HG03571 (cell line): ENCODE data around the gene F7.

Experiments
- ATAC-seq: cut with Tn5 transposase; IDR thresholded peaks from one replicate; pipeline ENCODE4 v1.9.1; 2021; ENCODE audit not compliant: unreplicated experiment

The F7 gene

DNA sequence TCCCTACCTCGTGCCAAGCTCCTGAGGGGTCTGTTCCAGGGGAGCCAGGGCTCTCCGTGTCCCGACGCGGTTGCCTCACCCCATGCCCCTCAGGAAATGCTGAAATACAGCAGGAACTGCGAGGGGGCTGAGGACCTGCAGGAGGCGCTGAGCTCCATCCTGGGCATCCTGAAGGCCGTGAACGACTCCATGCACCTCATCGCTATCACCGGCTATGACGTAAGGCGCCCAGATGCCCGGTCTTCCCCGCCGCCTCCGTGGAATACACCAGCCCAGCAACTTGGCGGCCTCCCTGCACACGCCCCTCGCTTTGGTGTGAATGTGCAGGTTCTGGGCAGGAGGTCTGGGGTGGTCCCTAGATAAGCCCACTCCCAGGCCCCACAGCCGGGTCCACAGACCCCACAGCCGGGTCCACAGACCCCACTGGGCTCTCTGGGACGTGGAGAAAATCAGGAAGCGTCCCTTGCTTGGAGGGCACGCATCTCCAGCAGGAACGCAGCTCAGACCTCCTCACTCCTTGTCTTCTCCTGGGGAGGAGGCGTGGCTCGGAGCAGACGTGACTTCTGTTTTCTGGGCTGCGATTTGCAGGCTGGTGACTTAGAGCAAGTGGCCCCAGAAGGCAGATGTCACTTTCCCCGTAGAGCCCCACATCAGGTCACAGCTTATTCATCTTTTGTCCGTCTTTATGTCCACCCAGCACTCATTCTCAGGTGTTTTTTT, 19.4 kb upstream of the F7 start:
- no peak for ATAC-seq

DNA sequence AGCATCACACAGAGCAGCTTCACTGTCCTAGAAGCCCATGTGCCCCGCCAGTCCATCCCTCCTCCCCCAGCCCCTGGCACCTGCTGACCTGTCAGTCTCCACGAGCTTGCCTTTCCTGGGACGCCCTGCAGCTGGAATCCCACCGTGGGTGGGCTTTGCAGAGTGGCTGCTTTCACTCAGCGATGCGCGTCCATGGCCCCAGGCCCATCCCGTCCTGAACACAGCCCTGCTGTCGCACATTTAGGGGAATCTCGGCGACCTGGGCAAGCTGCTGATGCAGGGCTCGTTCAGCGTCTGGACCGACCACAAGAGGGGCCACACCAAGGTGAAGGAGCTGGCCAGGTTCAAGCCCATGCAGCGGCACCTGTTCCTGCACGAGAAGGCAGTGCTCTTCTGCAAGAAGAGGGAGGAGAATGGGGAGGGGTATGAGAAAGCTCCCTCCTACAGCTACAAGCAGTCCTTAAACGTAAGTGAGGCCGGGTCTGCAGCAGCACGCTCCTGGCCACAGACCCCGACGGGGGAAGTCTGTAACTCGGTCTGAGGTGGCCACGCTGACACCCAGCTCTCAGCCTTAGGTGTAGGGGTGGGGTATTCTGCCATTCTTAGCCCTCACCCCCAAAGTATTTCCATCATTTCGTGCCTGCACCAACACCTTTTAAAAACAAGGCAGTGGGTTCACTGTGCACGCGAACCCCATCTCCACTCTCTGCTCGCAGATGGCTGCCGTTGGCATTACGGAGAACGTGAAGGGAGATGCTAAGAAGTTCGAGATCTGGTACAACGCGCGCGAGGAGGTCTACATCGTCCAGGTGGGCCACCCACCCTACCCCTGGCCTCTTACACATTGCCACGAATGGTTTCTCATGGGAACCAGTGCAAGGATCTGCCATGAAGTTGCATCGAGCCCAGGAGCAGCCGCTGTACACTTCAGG, 18.3 kb upstream of the F7 start:
- ATAC-seq: no peak

DNA sequence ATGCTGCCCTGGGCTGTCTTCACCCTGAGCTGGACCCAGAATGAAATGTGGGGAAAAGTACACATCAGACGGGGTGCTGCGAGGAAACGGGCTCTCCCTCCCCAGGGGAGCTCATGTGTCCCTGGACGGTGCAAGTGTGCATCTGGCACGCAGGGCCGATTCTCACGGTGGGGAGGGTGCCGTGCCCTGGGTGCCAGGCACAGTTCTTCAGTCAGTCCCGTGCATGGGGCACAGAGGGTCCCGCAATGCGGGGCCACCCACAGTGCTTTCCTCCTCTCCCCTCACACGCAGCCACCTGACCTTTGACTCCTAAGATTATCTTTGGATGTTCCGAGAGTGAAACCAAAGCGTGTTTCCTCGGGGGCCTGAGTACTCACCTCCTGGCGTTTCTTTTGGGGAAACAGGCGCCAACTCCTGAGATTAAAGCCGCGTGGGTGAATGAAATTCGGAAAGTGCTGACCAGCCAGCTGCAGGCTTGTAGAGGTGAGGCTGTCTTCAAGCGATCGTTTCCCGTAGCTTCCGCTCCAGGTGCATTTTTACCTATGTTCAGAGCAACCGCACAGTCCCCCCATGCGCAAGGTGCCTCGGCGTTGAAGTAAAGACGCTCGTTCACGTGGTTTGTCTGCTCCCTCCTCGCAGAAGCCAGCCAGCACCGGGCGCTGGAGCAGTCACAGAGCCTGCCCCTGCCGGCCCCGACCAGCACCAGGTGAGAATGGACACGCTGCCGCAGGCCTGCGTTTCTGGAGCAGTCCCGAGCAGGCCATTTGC, 17.5 kb upstream of the F7 start:
- ATAC-seq: no peak

DNA sequence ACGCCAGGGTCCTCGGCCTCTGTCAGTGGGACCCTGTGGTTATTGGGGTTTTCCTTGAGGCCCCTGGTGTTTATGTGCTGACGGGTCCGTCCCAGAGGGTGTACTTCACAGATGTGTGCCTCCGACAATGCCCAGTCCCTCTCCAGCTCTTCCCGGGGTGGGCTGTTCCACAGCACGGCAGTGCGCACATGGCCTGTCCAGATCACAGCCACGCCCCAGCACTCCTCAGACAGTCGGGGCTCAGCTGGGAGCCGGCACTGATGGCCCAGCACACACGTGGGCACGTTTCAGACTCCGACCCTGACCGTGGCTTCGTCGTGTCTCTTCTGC, 16.9 kb upstream of the F7 start:
- no peak for ATAC-seq

DNA sequence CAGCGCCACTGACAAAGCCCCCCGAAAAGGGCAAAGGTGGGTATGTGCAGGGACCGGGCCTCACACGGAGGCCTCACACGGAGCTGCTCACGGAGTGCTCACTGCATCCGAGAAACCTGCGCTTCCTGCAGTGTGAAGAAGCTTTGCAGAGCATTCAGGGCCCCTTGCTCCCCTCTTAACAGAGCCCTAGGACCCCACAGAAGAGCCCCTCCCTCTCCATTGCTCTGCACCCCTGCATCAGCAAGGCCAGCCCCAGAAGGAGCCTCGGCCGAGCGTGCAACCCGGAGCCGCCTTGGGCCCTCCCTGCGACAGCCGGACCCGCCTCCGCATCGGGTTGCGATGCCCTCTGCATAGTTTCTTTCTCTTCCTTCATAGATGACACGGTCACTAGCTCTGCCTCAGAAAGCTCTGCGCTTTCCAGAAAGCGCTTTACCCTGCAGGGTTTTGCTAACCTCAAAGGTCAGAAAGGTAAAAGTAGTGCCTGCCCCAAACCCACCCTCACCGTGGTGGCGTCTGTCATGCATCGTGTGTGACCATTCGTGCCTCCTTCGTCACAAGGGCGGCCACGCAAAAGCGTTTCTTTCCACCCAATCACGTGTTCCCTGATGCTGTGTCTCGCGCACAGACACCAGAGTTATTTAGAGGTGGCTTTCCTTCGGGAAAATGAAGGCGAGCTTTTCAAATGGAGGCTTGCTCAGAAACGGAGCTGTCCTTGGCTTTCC, 15.7 kb upstream of the F7 start:
- no peak for ATAC-seq

DNA sequence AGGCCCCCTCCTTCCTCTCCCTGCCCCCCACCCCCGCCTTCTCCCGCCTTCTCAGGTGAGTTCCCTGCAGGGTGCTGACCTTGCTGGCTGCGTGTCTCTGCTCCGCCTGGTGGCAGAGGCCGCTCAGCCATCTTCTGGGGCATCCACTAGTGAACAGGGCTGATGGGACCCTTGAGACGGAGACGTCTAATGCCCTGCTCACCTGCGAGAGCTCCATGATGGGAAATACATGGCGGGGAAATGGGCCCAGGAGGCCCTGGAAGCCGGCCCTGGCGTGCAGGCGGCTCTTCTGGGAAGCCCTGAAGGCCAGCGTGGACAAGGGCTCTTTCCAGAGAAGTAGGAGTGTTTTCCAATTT, 15.2 kb upstream of the F7 start:
- no peak for ATAC-seq

DNA sequence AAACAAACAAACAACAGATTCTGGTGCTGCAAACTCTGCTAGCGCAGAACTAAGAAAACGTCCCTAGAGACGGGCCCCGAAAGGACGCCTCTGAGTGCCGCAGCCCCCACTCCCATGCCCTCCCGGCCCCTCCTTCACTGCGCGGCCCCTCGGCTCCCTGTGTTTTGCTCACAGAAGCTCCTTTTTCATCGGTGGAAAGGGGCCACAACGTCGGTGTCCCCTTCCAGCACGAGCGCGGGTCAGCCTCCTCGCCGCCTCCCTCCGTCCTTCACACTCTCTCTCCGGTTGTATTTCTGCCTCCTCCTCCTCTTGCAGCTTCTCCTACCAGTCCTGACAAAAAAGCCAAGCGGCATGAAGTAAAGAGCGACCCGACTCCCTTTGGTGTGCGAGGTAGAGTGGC, 14.8 kb upstream of the F7 start:
- ATAC-seq: no peak

DNA sequence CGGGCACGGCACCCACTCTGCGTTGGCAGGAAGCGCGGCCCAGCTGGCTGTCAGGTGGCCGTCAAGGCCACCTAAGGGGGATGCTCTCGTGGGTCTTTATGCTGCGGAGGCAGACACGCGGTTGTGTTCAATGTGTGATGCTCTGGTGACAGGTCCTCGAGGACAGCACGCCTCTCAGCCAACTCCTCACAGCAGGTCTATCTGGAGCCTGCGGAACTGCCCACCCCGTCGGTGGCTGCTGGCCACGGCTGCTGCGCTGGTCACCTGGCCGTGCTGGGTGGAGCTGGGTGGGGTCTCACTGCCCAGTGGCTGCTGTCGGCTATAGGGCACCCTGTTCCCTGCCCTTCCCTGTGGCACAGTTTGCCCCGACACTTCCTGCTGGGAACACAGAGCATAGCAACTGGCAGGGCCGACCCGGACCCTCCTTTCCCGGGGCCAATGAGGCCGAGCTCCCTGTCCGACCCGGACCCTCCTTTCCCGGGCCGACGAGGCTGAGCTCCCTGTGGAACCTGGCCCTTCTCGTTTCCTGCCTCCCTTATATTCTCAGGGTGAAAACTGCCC, 14.3 kb upstream of the F7 start:
- ATAC-seq: no peak

DNA sequence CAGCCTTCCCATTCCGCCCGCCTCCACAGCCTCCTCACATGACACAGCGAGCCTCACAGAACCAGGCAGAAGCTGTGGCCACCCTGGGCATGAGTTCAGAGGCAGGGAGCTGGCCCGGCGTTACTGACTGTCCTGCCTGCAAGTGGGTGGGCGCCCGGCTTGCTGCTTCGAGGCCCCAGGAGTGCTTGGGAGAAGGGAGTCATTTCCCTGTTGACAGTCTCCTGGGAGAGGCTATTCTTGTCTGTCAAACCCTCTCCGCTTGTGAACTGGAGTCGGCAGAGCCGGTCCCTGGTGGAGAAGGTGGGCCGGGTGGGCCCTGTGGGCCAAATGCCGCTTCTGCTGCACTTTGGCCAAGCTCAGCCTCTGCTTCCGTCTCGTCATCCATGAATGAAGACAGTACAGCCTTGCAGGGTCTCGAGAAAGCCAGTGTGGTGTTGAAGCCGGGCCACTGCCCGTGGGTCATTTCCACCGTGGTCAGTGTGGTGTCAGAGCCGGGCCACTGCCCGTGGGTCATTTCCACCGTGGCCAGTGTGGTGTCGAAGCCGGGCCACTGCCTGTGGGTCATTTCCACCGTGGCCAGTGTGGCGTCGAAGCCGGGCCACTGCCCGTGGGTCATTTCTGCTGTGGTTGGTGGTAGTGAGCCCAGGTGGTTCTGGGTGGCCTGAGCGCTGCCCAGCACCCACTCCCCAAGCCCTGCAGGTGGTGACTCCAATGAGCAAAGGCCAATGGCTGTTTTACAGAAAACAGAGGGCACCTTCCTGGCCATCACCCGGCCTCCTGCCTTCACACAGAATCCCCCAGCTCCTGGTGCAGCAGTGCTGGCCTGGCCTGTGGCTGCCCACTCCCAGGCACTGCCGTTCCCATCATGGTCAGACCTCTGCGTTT, 13.5 kb upstream of the F7 start:
- no peak for ATAC-seq

DNA sequence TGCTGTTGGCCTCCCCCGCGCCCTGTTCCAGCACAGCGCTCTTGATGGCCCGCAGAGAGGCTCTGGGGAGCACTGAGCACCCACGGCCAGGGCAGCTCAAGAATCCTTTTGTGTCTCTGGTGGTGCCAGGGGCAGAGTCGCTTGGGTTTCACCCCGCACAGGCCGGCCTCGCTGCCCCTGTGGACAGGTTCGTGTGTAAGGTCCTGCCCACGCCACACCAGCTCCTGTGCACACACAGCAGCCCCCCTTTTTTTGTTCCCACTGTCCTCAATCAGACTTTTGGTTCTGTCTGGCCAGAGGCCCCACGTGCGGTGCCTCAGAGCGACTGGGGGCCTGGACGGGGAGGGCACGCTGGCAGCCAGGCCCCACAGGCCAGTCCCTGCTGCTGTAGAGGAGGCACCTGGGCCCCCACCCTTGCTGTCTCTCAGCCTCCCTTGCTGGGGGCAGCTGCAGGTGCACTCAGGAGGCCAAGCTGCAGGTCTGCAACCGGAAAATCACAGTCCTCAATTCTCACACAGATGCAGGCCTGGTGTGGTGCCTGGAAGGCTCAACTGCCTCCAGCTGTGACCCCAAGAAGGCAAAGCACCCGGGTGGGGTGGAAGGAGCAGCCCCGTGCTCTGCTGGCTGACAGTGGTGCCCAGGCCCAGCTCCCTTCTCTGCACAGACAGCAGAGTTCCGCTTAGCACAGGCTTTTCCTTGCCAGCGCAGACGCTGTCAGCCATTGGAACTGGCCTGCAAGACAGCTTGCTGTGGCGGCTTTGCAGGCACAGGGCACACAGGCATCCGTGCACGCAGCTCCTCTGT, 12.6 kb upstream of the F7 start:
- no peak for ATAC-seq

DNA sequence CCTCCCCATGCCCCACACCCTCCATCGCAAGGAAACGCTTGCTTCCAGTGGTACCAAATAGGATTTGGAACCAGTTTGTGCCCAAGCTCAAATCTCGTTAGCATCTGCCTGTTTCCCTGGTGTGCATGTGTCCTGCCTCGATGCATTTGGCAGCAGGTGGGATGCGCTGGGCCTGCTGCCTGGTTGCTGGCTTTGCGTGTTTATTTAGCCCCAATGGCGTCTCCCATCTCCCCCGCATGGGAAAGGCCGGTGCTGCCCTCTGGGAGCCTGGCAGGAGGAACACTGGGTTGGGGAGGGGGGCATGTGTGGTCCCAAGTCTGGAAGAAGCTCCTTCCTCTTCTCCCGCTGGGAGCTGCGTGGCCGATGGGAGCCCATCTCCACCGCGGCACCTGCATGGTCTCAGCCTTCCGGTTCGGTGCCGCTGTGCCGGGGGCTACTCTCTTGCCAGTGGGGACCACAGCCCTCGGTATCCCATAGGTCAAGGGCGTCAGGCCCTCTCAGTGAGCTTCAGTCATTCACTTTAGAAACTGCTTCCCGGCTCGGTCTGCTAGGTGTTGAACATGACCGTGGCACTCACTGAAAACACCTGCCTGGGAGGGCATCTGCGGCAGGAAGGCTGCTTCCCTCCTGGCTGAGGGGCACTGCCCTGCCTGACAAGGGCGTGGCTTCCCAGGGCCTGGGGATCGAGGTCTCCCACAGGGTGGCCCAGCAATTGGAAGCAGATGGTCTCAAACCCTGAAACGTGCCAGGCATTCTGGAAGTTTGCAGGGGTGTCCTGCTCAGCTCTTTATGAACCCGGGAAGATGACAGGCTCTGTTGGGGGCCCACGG, 11.8 kb upstream of the F7 start:
- no peak for ATAC-seq

DNA sequence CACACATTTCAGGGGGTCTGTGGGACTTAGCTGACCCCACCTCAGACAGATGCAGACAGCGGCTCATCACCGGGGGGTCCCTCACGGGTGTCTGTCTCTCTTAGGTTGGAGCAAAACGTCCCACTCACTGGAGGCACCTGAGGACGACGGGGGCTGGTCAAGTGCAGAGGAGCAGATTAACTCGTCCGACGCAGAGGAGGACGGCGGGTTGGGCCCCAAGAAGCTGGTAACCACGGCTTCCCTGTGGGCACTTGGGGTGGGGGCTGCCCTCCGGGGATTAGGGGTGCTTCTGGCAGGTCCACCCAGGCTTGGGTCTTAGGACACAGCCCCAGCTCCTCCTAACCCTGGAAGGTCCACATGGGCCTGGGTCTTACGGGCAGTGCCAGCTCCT, 11.2 kb upstream of the F7 start:
- no peak for ATAC-seq

DNA sequence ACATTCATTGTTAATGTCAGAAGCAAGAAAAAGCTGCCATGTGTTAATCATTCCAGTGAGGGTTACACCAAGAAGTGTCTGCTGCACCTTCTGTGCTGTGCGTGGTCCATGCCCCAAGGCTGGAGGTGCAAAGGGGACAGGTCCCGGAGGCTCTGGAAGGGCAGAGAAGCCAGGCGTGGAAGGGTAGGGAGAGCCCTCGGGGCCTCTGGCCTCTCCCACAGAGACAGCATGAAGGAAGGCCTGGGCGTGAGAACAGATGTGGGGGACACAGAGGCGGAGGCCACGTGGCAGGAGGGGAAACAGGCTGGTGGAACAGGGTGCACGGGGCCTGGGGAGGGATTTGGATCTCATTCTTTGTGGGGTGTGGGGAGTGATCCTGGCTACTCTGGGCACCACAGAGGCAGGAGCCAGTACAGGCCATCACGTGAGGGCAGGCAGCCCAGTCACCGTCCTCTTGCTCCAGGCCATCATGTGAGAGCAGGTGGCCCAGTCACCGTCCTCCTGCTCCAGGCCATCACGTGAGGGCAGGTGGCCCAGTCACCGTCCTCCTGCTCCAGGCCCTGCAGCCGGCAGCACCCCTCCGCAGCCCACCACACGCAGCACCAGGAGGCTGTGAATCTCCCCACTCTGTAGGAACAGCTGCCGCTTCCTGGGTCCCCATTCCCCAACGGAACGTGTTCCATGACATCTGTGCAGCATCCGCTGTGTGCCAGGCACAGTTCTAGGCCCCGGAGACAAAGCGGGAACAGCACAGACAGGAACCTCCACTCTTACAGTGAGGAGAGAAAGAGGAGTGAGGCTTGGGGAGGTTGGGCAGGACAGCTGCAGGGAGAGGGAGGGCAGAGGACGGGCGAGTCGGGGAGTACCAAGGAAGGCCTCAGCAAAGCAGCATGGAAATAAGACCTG, 10.2 kb upstream of the F7 start:
- no peak for ATAC-seq

DNA sequence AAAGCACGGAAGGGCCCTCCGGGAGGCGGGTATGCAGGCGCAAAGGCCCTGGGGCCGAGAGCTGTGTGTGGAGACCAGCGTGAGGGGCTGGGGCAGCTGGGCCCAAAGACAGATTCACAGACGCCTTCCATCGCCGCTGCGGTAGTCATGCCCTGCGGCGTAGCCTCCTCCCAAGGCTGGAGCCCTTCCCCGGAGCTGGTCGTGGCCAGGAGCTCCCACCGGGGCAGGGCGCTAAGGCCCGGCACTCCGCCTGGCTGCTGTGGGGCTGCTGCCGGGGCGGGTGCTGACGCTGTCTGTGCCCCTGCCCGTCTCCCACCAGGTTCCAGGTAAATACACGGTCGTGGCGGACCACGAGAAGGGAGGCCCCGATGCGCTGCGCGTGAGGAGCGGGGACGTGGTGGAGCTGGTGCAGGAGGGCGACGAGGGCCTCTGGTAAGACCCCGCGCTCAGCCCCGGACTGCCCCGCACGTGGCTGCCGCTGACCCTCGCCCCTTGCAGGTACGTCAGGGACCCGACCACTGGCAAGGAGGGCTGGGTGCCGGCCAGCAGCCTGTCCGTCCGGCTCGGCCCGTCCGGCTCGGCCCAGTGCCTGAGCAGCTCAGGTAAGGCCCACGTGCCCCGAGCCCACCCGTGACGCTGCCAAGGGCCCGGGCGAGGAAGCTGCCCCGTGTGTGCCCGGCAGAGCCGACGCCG, 9.4 kb upstream of the F7 start:
- no peak for ATAC-seq

DNA sequence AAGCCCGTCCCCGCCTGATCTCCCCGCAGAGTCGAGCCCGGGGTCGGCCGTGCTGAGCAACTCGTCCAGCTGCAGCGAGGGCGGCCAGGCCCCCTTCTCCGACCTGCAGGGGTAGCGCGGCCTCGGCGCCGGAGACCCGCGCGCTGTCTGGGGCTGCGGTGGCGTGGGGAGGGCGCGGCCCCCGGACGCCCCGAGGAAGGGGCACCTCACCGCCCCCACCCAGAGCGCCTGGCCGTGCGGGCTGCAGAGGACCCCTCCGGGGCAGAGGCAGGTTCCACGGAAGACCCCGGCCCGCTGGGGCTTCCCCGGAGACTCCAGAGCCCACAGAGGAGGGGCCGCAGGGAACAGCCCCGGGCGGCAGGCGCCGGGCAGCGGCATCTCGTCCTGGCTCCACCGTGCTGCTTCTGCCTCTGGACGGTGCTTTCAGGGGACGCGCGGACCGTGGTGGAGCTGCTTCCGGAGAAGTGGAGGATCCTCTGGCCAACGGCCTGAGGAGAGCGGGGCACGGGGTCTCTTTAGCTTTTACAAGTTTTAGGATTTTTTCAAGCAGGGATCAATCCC, 8.8 kb upstream of the F7 start:
- no peak for ATAC-seq

DNA sequence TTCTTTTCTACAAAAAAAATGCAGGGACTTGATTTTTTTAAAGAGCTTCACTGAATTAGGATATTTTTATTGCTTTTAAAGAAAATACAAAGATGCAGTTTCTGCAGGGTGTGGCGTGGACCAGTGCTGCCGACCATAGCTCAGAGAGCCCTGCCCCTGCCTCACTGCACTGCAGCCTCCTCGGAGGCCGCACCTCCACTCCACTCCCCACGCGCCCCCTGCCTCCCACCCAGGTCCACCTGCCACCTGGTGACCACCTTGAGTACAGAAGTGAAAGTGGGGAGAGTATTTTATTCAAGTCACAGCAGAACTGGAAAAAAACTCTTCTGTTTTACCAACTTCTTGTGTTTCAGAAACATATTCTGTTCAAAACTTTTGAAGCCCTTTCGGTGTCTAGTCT, 7.9 kb upstream of the F7 start:
- ATAC-seq: no peak
